GM19099 (cell line): ENCODE data around the gene TIMM29.

Experiments
- POLR2A ChIP-seq: IDR thresholded peaks from 3 replicates; pipeline ENCODE4 v1.6.1; 2011; ENCODE audit warnings: low read depth; ENCODE audit not compliant: insufficient read length; ENCODE audit errors: extremely low read depth

The TIMM29 gene

DNA sequence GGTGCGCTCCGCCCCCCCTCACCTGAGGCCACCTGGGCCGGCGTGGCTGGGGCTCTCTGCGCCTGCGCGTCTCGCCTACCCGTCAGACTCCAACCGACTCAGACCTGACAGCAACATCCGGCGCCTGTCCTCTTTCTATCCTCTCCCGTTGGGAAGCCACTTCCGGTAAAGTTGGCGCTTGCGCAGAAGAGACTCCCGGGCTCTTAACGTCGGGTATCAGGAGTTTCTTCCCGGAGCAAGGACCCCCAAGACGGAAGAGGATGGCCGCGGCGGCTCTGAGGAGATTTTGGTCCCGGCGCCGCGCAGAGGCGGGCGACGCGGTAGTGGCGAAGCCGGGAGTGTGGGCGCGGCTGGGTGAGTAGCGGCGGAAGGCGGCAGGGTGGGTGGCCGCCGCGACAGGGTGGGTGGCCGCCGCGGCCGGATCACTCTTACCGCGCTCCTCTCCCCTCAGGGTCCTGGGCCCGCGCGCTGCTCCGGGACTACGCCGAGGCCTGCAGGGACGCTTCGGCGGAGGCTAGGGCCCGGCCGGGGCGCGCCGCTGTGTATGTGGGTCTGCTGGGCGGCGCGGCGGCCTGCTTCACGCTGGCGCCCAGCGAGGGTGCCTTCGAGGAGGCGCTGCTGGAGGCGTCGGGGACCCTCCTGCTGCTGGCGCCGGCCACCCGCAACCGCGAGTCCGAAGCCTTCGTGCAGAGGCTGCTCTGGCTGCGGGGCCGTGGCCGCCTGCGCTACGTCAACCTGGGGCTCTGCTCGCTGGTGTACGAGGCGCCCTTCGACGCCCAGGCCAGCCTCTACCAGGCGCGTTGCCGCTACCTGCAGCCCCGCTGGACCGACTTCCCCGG is at the start of gene TIMM29, which contains the start of gene YIPF2:
Gene TIMM29, plus strand, starts transcription at position 249 of the 839 bp plus-strand sequence. Its CDS starts 12 bp downstream, at position 261.
Gene YIPF2, minus strand, starts transcription at position 77 of the 839 bp plus-strand sequence. CDS start 229 bp downstream, outside the sequence.
- TF ChIP-seq POLR2A = peak; percentile 78

DNA sequence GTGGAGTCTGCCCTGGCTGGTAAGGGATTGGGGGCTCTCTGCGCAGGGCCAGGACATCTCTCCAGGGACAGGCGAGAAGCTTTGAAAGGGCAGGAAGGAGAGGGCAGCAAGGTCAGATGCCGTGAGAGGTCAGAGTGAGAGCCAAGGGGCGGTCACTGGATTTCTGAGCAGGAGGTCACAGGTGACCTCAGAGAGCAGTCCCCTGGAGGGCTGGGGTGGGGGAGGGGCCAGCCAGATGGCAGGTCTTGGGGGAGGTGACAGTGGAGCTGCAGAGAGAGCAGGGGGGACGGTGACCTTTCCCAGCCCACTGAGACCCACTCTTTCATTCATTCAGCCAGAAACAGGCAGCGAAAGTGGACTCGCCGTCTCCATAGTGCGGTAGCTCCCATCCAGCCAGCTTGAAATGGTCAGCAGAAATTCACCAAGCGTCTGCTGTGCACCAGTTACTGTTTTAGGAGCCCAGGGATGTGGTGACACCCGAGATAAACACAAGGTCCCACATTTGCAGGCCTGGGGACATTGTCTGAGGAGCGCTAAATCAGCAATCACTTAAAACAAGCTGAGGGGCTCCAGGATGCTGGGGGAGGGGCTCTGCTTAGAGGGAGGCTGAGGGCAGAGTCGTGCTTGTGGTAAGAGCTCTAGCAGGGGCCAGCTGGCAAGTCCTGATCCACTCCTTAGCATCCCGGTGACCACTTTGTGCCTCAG is 47.1 kb upstream of the TIMM29 start:
- TF ChIP-seq POLR2A = no peak

DNA sequence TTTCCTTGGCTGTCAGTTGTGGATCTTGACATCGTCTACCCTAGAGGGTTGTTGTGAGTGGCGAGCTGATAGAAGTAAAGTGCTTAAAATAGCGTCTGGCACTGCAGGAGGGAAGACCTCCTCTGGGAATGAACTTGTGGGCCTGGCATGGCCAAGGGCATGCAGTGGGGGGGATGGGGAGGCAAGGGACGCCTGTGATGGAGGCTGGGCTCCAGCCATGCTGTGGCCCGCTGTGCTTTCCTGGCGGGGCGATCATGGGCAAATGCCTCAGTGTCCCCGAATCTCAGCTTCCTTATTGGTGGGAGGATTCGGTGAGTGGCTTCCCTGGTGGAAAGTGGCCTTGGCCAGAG is 46.5 kb upstream of the TIMM29 start:
- TF ChIP-seq POLR2A = no peak

DNA sequence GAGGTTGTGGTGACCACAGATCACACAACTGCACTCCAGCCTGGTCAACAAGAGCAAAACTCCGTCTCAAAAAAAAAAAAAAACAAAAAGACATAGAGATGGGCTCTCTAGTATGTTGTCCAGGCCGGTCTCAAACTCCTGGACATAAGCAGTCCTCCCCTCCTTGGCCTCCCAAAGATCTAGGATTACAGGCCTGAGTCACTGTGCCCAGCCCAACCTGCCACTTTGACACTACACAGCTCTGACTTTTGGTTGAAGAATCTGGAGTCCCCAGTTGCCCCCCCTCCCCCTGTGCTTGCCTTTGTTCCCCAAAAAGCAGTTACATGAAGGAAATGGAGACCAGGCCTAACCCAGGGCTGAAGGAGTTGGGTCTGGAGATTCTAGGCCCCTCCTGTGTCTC is 44.3 kb upstream of the TIMM29 start:
- TF ChIP-seq POLR2A = no peak

DNA sequence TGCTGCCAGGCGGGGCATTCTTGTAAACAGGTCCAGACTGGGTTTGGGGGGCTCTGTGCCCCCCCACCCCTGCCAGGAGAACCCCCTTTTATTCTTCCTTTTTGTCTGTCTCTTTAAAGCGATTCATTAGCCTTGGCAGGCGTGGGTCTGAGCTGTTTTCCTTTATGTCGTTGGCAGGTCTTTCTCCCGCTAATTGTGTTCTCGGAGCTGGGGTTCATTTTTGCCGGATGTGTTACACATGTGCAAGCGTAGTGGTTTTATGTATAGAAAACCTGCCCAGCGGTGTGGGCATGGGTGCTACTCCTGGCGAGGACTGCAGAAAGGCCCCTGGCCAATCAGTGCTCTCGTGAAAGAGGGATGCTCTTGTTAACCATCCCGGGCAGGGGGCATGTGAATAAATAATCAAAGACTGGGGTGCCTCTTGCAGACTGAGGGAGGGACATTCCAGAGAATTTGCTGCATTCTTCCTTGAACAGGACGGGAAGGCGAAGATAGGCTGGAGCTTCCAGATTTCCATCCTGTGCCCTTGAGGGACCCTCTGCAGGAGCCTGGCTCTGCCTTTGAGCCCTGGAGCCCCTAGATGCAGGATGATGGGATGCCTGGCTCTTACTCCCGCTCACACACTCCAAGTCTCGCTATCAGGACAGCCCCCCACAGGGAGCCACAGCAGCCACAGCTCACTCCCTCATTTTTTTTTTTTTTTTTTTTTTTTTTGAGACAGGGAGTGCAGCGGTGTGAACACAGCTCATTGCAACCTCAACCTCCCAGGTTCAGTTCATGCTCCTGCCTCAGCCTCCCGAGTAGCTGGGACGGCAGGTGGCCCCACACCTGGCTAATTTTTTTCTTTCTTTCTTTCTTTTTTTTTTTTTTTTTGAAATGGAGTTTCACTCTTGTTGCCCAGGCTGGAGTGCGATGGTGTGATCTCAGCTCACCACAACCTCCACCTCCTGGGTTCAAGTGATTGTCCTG is 43.1 kb upstream of the TIMM29 start:
- TF ChIP-seq POLR2A = no peak

DNA sequence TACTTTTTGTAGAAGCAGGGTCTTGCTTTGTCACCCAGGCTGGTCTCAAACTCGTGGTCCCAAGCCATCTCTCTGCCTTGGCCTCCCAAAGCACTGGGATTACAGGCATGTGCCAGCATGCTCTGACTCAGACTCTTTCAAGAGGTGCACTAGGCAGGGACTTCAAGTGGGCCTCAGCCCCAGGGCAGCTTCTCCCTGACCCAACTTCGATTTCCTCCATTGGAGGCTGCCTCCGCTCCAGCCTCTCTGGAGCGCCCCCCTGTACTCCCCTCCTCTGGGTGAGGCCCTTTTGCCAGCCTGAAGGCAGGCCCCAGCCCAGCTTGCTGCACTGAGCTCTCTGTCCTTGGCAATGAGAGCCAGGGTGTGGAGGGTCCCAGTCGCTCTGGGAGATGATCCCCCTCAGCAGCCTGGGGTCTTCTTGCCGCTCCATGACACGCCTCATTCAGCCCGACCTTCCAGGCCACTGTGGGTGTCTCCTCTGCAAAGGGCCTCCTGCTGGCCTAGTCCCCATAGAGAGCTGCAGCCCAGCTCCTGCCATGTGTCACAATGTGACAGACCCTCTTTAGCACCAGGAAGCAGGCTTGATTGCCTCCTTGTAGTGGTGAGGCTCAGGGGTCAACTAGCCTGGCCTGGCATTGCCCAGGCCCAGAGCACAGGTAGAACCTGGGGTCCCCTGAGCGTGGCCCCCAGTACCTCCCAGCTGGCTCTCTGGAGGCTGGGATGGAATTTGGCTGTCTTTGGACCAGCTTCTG is 40.8 kb upstream of the TIMM29 start:
- no peak for TF ChIP-seq POLR2A

DNA sequence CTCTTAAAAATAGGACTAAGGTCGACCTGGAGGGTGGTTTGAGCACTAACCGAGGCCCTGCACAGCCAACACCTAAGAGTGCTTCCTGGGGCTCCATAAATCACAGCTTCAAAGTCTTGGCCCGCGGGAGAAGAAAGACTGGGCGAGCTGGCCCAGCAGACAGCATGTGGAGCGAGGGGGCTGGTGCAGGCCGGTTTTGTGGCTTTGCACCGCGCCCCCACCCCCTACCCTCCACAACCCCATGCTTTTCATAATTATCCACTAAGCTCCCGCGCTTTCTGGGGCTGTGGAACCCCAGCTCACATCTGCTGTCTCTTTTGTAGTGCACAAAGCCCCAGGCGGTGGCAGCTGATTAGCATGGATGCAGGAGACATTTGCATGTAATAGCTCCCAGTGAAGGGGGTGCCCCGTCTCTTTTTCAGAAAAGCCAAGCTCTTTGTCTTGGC is 40.2 kb upstream of the TIMM29 start:
- no peak for TF ChIP-seq POLR2A

DNA sequence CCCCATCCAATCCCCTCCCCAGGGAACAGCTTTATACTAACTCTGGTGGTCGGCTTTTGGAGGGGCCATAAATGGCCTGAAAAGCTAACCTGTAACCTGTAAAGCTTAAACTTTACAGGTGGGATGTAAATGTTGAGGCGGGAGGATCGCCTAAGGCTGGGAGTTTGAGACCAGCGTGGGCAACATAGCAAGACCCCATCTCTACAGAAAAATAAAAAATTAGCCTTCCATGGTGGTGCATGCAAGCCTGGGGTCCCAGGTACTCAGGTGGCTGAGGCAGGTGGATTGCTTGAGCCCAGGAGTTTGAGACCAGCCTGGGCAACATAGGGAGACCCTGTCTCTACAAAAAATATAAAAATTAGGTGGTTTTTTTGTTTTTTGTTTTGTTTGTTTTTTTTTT is 38.7 kb upstream of the TIMM29 start:
- TF ChIP-seq POLR2A = no peak

DNA sequence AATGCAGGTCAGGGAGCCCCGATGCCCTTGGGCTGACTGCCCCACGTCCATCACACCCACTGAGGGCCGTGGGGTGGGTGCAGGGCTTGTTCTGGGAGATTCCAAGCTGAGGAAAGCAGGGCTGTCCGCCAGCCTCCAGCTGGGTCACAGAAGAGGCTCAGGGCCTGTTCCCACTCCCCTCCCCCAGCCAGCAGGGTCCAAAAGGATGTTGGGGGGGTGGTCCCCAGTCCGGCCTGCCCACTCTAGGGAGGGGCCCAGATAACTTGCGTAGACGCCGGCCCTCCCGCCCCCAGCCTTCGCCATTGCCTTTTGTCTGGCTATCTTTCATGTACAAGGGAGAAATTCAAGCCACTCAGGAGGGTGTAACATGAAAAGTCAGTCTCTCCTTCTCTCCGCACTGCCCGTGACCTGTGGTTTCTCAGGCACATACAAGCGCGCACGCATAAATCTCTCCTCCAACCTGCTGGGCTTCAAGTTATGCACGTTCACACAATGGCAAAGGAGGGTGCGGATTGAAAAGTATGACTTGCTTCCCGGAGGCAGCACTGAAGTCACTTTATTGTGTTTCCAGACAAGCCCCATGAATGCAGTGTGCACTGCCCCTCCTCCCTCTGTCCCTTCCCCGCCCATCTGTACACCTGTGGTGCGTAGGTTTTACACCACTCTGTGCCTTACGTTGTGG is 37.1 kb upstream of the TIMM29 start:
- no peak for TF ChIP-seq POLR2A

DNA sequence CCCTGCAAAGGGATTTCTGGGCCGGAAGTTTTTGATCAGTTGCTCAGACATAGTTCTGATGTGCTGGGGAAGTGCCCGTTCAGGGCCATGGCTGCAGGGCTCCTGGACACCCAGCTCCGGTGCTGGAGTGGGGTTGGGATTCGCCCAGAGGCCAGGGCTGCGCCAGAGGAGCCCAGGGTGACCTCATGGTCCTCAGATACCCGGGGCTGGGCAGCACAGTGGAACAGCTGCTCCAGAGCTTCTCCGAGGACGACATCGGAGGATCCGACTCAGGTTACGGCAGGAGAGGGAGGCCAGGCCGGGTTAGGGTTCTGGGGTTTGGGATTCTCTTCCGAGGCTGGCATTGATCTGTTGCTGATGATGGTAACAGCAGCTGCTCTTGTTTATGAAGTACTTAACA is 36.4 kb upstream of the TIMM29 start:
- no peak for TF ChIP-seq POLR2A

DNA sequence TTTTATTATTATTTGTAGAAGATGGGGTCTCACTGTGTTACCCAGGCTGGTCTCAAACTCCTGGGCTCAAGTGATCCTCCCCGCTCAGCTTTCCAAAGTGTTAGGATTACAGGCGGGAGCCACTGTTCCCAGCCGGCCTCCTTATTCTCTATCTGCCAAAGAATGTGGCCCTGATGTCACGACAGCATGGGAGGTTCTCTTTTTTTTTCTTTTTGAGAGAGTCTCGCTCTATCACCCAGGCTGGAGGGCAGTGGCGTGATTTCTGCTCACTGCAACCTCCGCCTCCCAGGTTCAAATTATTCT is 33.7 kb upstream of the TIMM29 start:
- no peak for TF ChIP-seq POLR2A

DNA sequence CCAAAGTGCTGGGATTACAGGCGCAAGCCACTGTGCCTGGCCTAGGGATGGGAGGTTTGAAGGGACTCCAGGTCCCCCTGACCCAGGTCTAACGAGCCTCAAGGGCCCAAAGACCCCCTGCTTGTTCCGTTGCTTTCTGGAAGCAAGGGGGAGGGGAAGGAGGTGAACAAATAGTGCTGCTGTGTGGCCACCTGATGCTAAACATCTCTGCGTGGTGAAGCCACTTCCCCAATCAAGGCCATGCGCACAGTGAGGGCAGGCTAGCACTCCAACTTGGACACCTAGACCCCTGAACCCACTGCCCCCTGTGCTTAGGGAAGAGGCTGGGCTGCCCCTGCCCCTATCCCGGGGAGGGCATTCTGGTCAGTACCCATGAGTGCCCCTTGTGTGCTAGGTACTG is 33.2 kb upstream of the TIMM29 start:
- TF ChIP-seq POLR2A = no peak

DNA sequence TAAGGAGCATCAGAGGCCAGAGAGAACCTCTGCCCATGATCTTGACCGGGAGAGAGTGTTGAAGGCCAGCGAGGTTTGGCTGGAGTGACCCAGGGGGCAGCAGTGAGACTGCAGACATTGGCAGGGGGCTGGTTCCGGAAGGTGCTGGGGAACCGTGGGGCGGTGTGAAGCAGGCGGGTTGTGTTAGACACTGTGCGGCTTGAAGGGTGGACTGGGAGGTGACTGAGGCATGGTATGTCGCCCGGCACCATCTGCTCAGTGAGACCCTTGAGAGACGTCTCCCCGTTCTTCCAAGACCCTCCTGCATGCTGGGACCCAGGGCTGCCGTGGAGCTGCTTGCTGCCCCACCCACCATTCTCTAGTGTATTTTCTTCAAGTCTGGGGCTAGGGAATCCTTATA is 32.7 kb upstream of the TIMM29 start:
- no peak for TF ChIP-seq POLR2A

DNA sequence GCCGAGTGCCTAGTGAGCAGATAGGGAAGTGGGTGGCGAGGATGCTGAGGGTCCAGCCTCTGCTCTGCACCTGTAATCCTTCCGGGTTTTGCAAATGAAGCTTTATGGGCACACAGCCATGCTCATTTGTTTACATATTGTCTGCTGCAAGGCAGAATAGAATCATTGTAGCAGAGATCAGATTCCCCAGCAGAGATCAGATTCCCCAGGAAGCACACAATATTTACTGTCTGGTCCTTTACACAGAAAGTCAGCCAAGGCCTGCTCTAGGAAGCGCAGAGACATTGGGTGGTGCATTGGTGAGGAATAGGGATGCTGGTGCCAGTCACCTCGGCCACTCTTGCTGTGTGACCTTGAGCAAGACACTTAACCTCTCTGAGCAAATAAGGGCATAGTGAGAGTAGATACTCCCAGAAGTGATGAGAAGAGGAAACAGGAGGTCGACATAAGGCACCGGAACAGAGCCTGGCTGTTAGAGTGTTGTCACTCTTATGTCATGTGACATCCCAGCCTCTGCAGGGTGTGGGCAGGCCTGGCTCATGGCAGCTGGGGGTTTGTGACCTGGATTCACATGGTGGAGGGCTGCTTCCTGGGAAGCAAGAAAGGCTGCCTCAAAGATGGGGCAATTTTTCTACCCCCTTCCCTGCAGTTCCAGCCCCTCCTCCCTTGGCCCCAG is 31.6 kb upstream of the TIMM29 start:
- TF ChIP-seq POLR2A = no peak

DNA sequence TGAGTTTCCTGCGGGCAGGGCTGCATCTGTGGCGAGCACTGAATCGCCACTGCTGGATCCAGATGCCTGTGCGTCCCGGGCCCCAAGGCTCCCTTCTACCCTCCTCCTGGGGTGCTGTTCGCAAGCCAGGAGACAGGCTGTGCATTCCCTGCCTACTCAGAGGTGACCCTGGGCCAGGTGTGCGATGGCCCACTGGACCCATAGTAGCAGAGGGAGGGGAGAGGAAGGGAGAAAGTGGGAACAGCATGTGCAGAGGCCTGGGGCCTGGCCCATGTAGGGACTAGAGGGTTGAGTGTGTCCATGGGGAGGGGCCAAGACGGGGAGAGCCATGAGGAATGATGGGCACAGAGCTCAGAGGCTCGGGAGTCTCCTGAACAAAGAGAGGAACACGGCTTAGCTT is 30.0 kb upstream of the TIMM29 start:
- TF ChIP-seq POLR2A = no peak
